ENCODE data around the gene SGO2.

Gene SGO2

GRCh38 chr2:200486529-200486928 lies 39.5 kb upstream of the SGO2 start:
- no peak overlapping the region for H3K4me3 ChIP-seq (ENCODE audit: low read depth, low read length)
- WGBS (ENCODE audit: extremely low coverage, insufficient coverage, insufficient read length) = no CpG with 5 or more reads among the region's 2 CpGs
- DNase-seq = no peak

DNA sequence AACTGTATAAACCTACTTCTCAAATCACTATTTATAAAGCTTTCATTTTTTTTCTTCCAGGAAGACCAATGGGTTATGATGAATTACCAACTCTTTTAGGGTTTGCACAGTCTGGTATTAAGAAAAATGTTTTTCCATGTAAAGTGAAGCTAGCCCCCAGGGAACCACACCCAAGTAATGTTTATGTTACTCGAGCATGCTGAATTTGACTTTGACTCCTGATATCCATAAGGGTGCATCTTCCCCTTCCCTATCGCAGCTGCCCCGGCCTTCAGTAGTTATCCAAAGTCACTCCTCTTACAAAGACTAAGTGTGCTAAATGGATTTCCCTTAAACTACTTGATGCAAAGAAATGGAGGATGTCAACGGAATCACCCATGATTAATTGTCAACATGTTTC lies 37.8 kb upstream of the SGO2 start:
- H4K12ac ChIP-seq (ENCODE audit: low read depth, low read length) = no peak overlapping the region
- no peak overlapping the region for H3K4me2 ChIP-seq (ENCODE audit: low read length)
- no peaks in the 10 kb centered on the region for H3K4me1 ChIP-seq (ENCODE audit: control insufficient read depth in 1 of 2, insufficient read depth in 2 of 2, low read length in 2 of 2)
- no peak for DNase-seq
- H4K8ac ChIP-seq (ENCODE audit: low read depth, low read length) = no peak overlapping the region
- H3K18ac ChIP-seq (ENCODE audit: low read length) = no peak overlapping the region
- H3K27me3 ChIP-seq (ENCODE audit: insufficient read depth, low read length) = no peaks in the 10 kb centered on the region
- H3K4me3 ChIP-seq (ENCODE audit: low read depth, low read length) = no peak overlapping the region
- H2AFZ ChIP-seq (ENCODE audit: insufficient read depth, low read length, poor library complexity) = no peak overlapping the region
- H3K27ac ChIP-seq (ENCODE audit: low read depth, low read length) = no peak overlapping the region
- H3K36me3 ChIP-seq (ENCODE audit: control insufficient read depth in 1 of 2, insufficient read depth in 2 of 2, low read length in 2 of 2) = peaks cover 7 to 8% of the 10 kb centered on the region in 2 experiments
- H2BK120ac ChIP-seq (ENCODE audit: insufficient read depth, low read length, poor library complexity) = no peak overlapping the region
- H3K23ac ChIP-seq (ENCODE audit: low read length) = no peak overlapping the region
- H4K91ac ChIP-seq (ENCODE audit: low read depth, low read length) = no peak overlapping the region
- H3K79me1 ChIP-seq (ENCODE audit: low read length) = no peaks in the 10 kb centered on the region
- no peak overlapping the region for H2BK12ac ChIP-seq (ENCODE audit: low read length)
- no peak overlapping the region for H3K4ac ChIP-seq (ENCODE audit: low read depth, low read length)
- peaks cover 2% of the 10 kb centered on the region for H3K9me3 ChIP-seq (ENCODE audit: insufficient read depth, low read depth, low read length)
- no CpG with 5 or more reads among the region's 4 CpGs for WGBS (ENCODE audit: extremely low coverage, insufficient coverage, insufficient read length)
- H2AK5ac ChIP-seq (ENCODE audit: low read length) = no peak overlapping the region
- H3K79me2 ChIP-seq (ENCODE audit: control insufficient read depth, insufficient read depth, low read length, poor library complexity) = no peaks in the 10 kb centered on the region
- H2BK5ac ChIP-seq (ENCODE audit: low read depth, low read length, poor library complexity) = no peak overlapping the region
- no peak overlapping the region for H3K14ac ChIP-seq (ENCODE audit: low read length)
- no peak overlapping the region for H3K9ac ChIP-seq (ENCODE audit: low read length)

More at GRCh38 chr2:200486529-200486928, 39.5 kb upstream of the SGO2 start:
- H3K27me3 ChIP-seq (ENCODE audit: insufficient read depth, low read length) = no peaks in the 10 kb centered on the region
- H3K27ac ChIP-seq (ENCODE audit: low read depth, low read length) = no peak overlapping the region
- no peak overlapping the region for H4K91ac ChIP-seq (ENCODE audit: low read depth, low read length)
- H3K79me2 ChIP-seq (ENCODE audit: control insufficient read depth, insufficient read depth, low read length, poor library complexity) = no peaks in the 10 kb centered on the region
- no peak overlapping the region for H2AK5ac ChIP-seq (ENCODE audit: low read length)
- no peaks in the 10 kb centered on the region for H3K4me1 ChIP-seq (ENCODE audit: control insufficient read depth in 1 of 2, insufficient read depth in 2 of 2, low read length in 2 of 2)
- no peak overlapping the region for H3K23ac ChIP-seq (ENCODE audit: low read length)
- no peak overlapping the region for H2BK12ac ChIP-seq (ENCODE audit: low read length)
- no peak overlapping the region for H2BK5ac ChIP-seq (ENCODE audit: low read depth, low read length, poor library complexity)
- H3K14ac ChIP-seq (ENCODE audit: low read length) = no peak overlapping the region
- no peak overlapping the region for H4K8ac ChIP-seq (ENCODE audit: low read depth, low read length)
- no peak overlapping the region for H3K18ac ChIP-seq (ENCODE audit: low read length)
- peaks cover 2% of the 10 kb centered on the region for H3K9me3 ChIP-seq (ENCODE audit: insufficient read depth, low read depth, low read length)
- no peaks in the 10 kb centered on the region for H3K79me1 ChIP-seq (ENCODE audit: low read length)
- no peak overlapping the region for H2BK120ac ChIP-seq (ENCODE audit: insufficient read depth, low read length, poor library complexity)
- H2AFZ ChIP-seq (ENCODE audit: insufficient read depth, low read length, poor library complexity) = no peak overlapping the region
- no peak overlapping the region for H3K9ac ChIP-seq (ENCODE audit: low read length)
- no peak overlapping the region for H3K4ac ChIP-seq (ENCODE audit: low read depth, low read length)
- H4K12ac ChIP-seq (ENCODE audit: low read depth, low read length) = no peak overlapping the region
- H3K4me2 ChIP-seq (ENCODE audit: low read length) = no peak overlapping the region
- H3K36me3 ChIP-seq (ENCODE audit: control insufficient read depth in 1 of 2, insufficient read depth in 2 of 2, low read length in 2 of 2) = peaks cover 7 to 8% of the 10 kb centered on the region in 2 experiments

- Histone ChIP-seq H2BK120ac (ENCODE audit: insufficient read depth, low read length, poor library complexity) (no peak overlapping the region), H3K27me3 (ENCODE audit: insufficient read depth, low read length) (no peaks in the 10 kb centered on the region), H3K18ac (ENCODE audit: low read length) (no peak overlapping the region), H4K8ac (ENCODE audit: low read depth, low read length) (no peak overlapping the region), H3K27ac (ENCODE audit: low read depth, low read length) (no peak overlapping the region), H3K4me3 (ENCODE audit: low read depth, low read length) (no peak overlapping the region), H3K23ac (ENCODE audit: low read length) (no peak overlapping the region), H2BK5ac (ENCODE audit: low read depth, low read length, poor library complexity) (no peak overlapping the region), H3K4me2 (ENCODE audit: low read length) (no peak overlapping the region), H3K79me1 (ENCODE audit: low read length) (no peaks in the 10 kb centered on the region), H3K4me1 (ENCODE audit: control insufficient read depth in 1 of 2, insufficient read depth in 2 of 2, low read length in 2 of 2) (no peaks in the 10 kb centered on the region), H3K79me2 (ENCODE audit: control insufficient read depth, insufficient read depth, low read length, poor library complexity) (no peaks in the 10 kb centered on the region), H3K9me3 (ENCODE audit: insufficient read depth, low read depth, low read length) (peaks cover 2% of the 10 kb centered on the region), H3K4ac (ENCODE audit: low read depth, low read length) (no peak overlapping the region), H3K14ac (ENCODE audit: low read length) (no peak overlapping the region), H2AK5ac (ENCODE audit: low read length) (no peak overlapping the region), H3K36me3 (ENCODE audit: control insufficient read depth in 1 of 2, insufficient read depth in 2 of 2, low read length in 2 of 2) (peaks cover 7 to 8% of the 10 kb centered on the region in 2 experiments), H4K12ac (ENCODE audit: low read depth, low read length) (no peak overlapping the region), H2AFZ (ENCODE audit: insufficient read depth, low read length, poor library complexity) (no peak overlapping the region), H3K9ac (ENCODE audit: low read length) (no peak overlapping the region), H4K91ac (ENCODE audit: low read depth, low read length) (no peak overlapping the region), H2BK12ac (ENCODE audit: low read length) (no peak overlapping the region)
- no CpG with 5 or more reads among the region's 22 CpGs for WGBS (ENCODE audit: extremely low coverage, insufficient coverage, insufficient read length)
- no peak for DNase-seq
Observed at GRCh38 chr2:200490001-200490400, 36.0 kb upstream of the SGO2 start.

- Histone ChIP-seq H3K27me3 (ENCODE audit: insufficient read depth, low read length) (no peaks in the 10 kb centered on the region), H2BK120ac (ENCODE audit: insufficient read depth, low read length, poor library complexity) (no peak overlapping the region)
Observed at GRCh38 chr2:200492656-200493055, 33.4 kb upstream of the SGO2 start.

More at GRCh38 chr2:200492656-200493055, 33.4 kb upstream of the SGO2 start:
- Histone ChIP-seq H3K18ac (ENCODE audit: low read length) (no peak overlapping the region), H3K27ac (ENCODE audit: low read depth, low read length) (no peak overlapping the region), H3K9me3 (ENCODE audit: insufficient read depth, low read depth, low read length) (peaks cover 2% of the 10 kb centered on the region), H3K9ac (ENCODE audit: low read length) (no peak overlapping the region), H3K4me3 (ENCODE audit: low read depth, low read length) (no peak overlapping the region), H4K12ac (ENCODE audit: low read depth, low read length) (no peak overlapping the region), H4K8ac (ENCODE audit: low read depth, low read length) (no peak overlapping the region), H3K4me1 (ENCODE audit: control insufficient read depth in 1 of 2, insufficient read depth in 2 of 2, low read length in 2 of 2) (no peaks in the 10 kb centered on the region), H3K14ac (ENCODE audit: low read length) (no peak overlapping the region), H3K36me3 (ENCODE audit: control insufficient read depth in 1 of 2, insufficient read depth in 2 of 2, low read length in 2 of 2) (peaks cover 8 to 9% of the 10 kb centered on the region in 2 experiments), H2AK5ac (ENCODE audit: low read length) (no peak overlapping the region), H3K79me2 (ENCODE audit: control insufficient read depth, insufficient read depth, low read length, poor library complexity) (no peaks in the 10 kb centered on the region), H2BK5ac (ENCODE audit: low read depth, low read length, poor library complexity) (no peak overlapping the region), H2AFZ (ENCODE audit: insufficient read depth, low read length, poor library complexity) (no peak overlapping the region), H3K4ac (ENCODE audit: low read depth, low read length) (no peak overlapping the region), H2BK12ac (ENCODE audit: low read length) (no peak overlapping the region), H4K91ac (ENCODE audit: low read depth, low read length) (no peak overlapping the region), H3K23ac (ENCODE audit: low read length) (no peak overlapping the region), H3K4me2 (ENCODE audit: low read length) (no peak overlapping the region), H3K79me1 (ENCODE audit: low read length) (no peaks in the 10 kb centered on the region)
- no peak for DNase-seq

Measured in trophoblast cell (in vitro differentiated cells and primary cell).